Measurements from ENCODE around the gene WDFY4. TPM values are rescaled to one million over a fixed set of nuclear protein-coding genes. Genes with fewer than 3 reads are reported as not detected.

Gene WDFY4
- total RNA-seq, 1 experiment from 2014 or later, result 0.22 TPM

- Histone ChIP-seq H3K27ac (ENCODE audit: low read depth, low read length) (no peak overlapping the region), H3K4me1 (ENCODE audit: control insufficient read depth in 1 of 2, insufficient read depth in 2 of 2, low read length in 2 of 2) (no peaks in the 10 kb centered on the region), H3K9ac (ENCODE audit: low read length) (no peak overlapping the region), H3K79me2 (ENCODE audit: insufficient read depth, low read length) (no peaks in the 10 kb centered on the region), H3K4me3 (replicated peaks in 1 of 2; ENCODE audit: low read depth in 1 of 2, low read length in 2 of 2) (no peak overlapping the region), H2AFZ (ENCODE audit: low read depth, low read length, poor library complexity, severe bottlenecking) (no peak overlapping the region), H3K9me2 (ENCODE audit: insufficient read depth) (no peaks in the 10 kb centered on the region), H3K27me3 (ENCODE audit: insufficient read depth, low read length) (peaks cover 58% of the 10 kb centered on the region), H3K4me2 (ENCODE audit: low read length) (no peak overlapping the region), H3K36me3 (ENCODE audit: control insufficient read depth in 1 of 2, insufficient read depth in 2 of 2, low read length in 2 of 2) (no peaks in the 10 kb centered on the region), H4K20me1 (ENCODE audit: insufficient read depth) (no peaks in the 10 kb centered on the region), H3K9me3 (ENCODE audit: control insufficient read depth in 1 of 2, insufficient read depth in 1 of 2, low read depth in 1 of 2, low read length in 2 of 2) (no peaks in the 10 kb centered on the region)
- BruUV-seq (replicated peaks), result no TSS peak
- ChIA-PET RAD21 (ENCODE audit: low non-redundant PET in 1 of 2, low total read pairs in 2 of 2, uncharacterized antibody in 2 of 2, unreplicated experiment in 2 of 2) (no interaction called here), CTCF (no interaction called here), POLR2A (no interaction called here)
- intact Hi-C loops (cut with micrococcal nuclease), result no loop called here
- TF ChIP-seq FOSL1 (IDR thresholded peaks at IDR 0.05; ENCODE audit: low read depth) (no peak), YY1 (IDR thresholded peaks at IDR 0.05; ENCODE audit: extremely low read depth, insufficient replicate concordance, low read depth, low read length) (no peak), ZNF274 (IDR thresholded peaks at IDR 0.05; ENCODE audit: low read depth, low read length) (no peak), CTCF (IDR thresholded peaks at IDR 0.05 in 2 of 3, conservative IDR thresholded peaks at IDR 0.05 in 1 of 3; ENCODE audit: borderline replicate concordance in 1 of 3, insufficient read depth in 1 of 3, low read depth in 2 of 3, low read length in 2 of 3) (no peak), ZBTB33 (IDR thresholded peaks at IDR 0.05; ENCODE audit: extremely low read depth, insufficient replicate concordance, low read length) (no peak), ZFX (IDR thresholded peaks at IDR 0.05) (no peak), TCF7L2 (IDR thresholded peaks at IDR 0.05; ENCODE audit: borderline replicate concordance, extremely low read depth, insufficient read depth, insufficient read length) (no peak), EZH2phosphoT487 (IDR thresholded peaks at IDR 0.05; ENCODE audit: borderline replicate concordance) (no peak), EGR1 (IDR thresholded peaks at IDR 0.05; ENCODE audit: low read depth) (no peak), SRF (IDR thresholded peaks at IDR 0.05; ENCODE audit: low read depth) (no peak), POLR2A (IDR thresholded peaks at IDR 0.05; ENCODE audit: borderline replicate concordance, extremely low read depth, insufficient read depth, insufficient read length) (no peak), REST (IDR thresholded peaks at IDR 0.05; ENCODE audit: low read depth) (no peak), MAX (IDR thresholded peaks at IDR 0.05) (no peak), EZH2 (IDR thresholded peaks at IDR 0.05) (no peak), ATF3 (IDR thresholded peaks at IDR 0.05) (no peak), CEBPB (IDR thresholded peaks at IDR 0.05; ENCODE audit: low read depth) (no peak)
- ATAC-seq (no peak), DNase-seq (ENCODE audit: low read depth, low spot score) (no peak)
Observed at GRCh38 chr10:49023071-49023470, 338.4 kb downstream of the WDFY4 start.
